HepG2 (cell line): ENCODE results near the gene TICAM2. TPM values are rescaled to one million over a fixed set of nuclear protein-coding genes. Genes with fewer than 3 reads are reported as not detected.

Experiments used
- CEBPG ChIP-seq: IDR thresholded peaks from 2 replicates; pipeline ENCODE4 v1.6.1; 2016
- CREB1 ChIP-seq, 2 experiments: fragments of 450-650 bp in 1 of 2; IDR thresholded peaks; 2 replicates each; pipeline ENCODE4 v1.6.1; 2016 to 2017; ENCODE audit warnings: control low read depth in 1 of 2, mild to moderate bottlenecking in 1 of 2, missing compliant biosample characterization in 1 of 2, missing genetic modification characterization in 1 of 2
- DPF2 ChIP-seq: sonication (generic); formaldehyde crosslinking; IDR thresholded peaks from 2 replicates; pipeline ENCODE4 v1.4.0; 2020; ENCODE audit warnings: mild to moderate bottlenecking, low read depth, missing genetic modification reagents, borderline replicate concordance
- E2F1 ChIP-seq: sonication (generic); formaldehyde crosslinking; IDR thresholded peaks from 2 replicates; pipeline ENCODE4 v1.5.0; 2020; ENCODE audit warnings: missing genetic modification reagents
- GFI1 ChIP-seq: sonication (generic); formaldehyde crosslinking; IDR thresholded peaks from 2 replicates; pipeline ENCODE4 v1.5.0; 2020; ENCODE audit warnings: missing genetic modification reagents, mild to moderate bottlenecking, borderline replicate concordance
- HCFC1 ChIP-seq: fragments of 150-350 bp; IDR thresholded peaks from 2 replicates; pipeline ENCODE4 v1.6.1; 2014; ENCODE audit warnings: low read depth, low read length
- IRF2 ChIP-seq: IDR thresholded peaks from 2 replicates; pipeline ENCODE4 v1.6.1; 2018; ENCODE audit warnings: missing genetic modification reagents, missing compliant biosample characterization
- IRF9 ChIP-seq: sonication (generic); formaldehyde crosslinking; IDR thresholded peaks from 2 replicates; pipeline ENCODE4 v1.8.0; 2022; ENCODE audit warnings: missing genetic modification reagents, mild to moderate bottlenecking, borderline replicate concordance
- JUNB ChIP-seq: sonication (generic); formaldehyde crosslinking; IDR thresholded peaks from 2 replicates; pipeline ENCODE4 v1.8.0; 2022; ENCODE audit warnings: missing genetic modification reagents, mild to moderate bottlenecking, borderline replicate concordance
- PBX3 ChIP-seq: sonication (generic); formaldehyde crosslinking; IDR thresholded peaks from 2 replicates; pipeline ENCODE4 v1.8.1; 2023; ENCODE audit warnings: missing genetic modification reagents, inconsistent platforms, borderline replicate concordance
- RXRA ChIP-seq: sonication (generic); formaldehyde crosslinking; IDR thresholded peaks from 2 replicates; pipeline ENCODE4 v1.5.1; 2020; ENCODE audit warnings: missing genetic modification reagents
- TCF7 ChIP-seq: sonication (generic); IDR thresholded peaks from 2 replicates; pipeline ENCODE4 v1.6.1; 2016; ENCODE audit warnings: antibody characterized with exemption, low read depth
- WIZ ChIP-seq: sonication (generic); formaldehyde crosslinking; IDR thresholded peaks from 2 replicates; pipeline ENCODE4 v1.5.1; 2020; ENCODE audit warnings: mild to moderate bottlenecking, missing genetic modification reagents
- ZNF263 ChIP-seq: sonication (generic); formaldehyde crosslinking; IDR thresholded peaks from 2 replicates; pipeline ENCODE4 v1.4.0; 2020; ENCODE audit warnings: missing genetic modification reagents
- ZNF337 ChIP-seq: sonication (generic); formaldehyde crosslinking; IDR thresholded peaks from 2 replicates; pipeline ENCODE4 v1.5.1; 2020; ENCODE audit warnings: missing genetic modification reagents, low read depth, mild to moderate bottlenecking, borderline replicate concordance
- ZNF496 ChIP-seq: sonication (generic); formaldehyde crosslinking; IDR thresholded peaks from 2 replicates; pipeline ENCODE4 v1.8.1; 2023; ENCODE audit warnings: mild to moderate bottlenecking, moderate library complexity, missing genetic modification reagents; ENCODE audit not compliant: insufficient replicate concordance
- polyA plus RNA-seq, 8 experiments: library from polyadenylated mRNA; depleted of rRNA in 3 of 8; stranded (reverse) in 7 of 8; unstranded in 1 of 8; fragments of >200 nt; fragmentation: Illumina TruSeq in 4 of 8; extraction: Trizol in 4 of 8; gene quantifications; 2 replicates each; pipeline versions ENCODE4 v1.2.1 to v1.2.3, GENCODE V29; 2011 to 2016; ENCODE audit warnings: low read depth in 4 of 8, missing spikeins in 1 of 8, mixed read lengths in 1 of 8; ENCODE audit not compliant: insufficient read depth in 1 of 8
- total RNA-seq, 5 experiments: library from RNA; depleted of rRNA; stranded (reverse); fragments of >200 nt; fragmentation: Illumina TruSeq; extraction: Trizol; gene quantifications; 2 replicates each; pipeline ENCODE4 v1.2.3, GENCODE V29; 2016; ENCODE audit warnings: low read depth in 1 of 5
- TF ChIP-seq, protein P1 (sequence below): sonication (generic); formaldehyde crosslinking; IDR thresholded peaks from 2 replicates; pipeline ENCODE4 v1.5.1; 2020; ENCODE audit warnings: missing genetic modification reagents, mild to moderate bottlenecking, borderline replicate concordance
- TF ChIP-seq, protein P2 (sequence below): sonication (generic); formaldehyde crosslinking; IDR thresholded peaks from 2 replicates; pipeline ENCODE4 v1.8.1; 2023; ENCODE audit warnings: mild to moderate bottlenecking, moderate library complexity, missing genetic modification reagents

The TICAM2 gene
- total and polyA plus RNA-seq, 2 of the 13 experiments (the other 11 are each of a cell fraction or from before 2014, with no cell fraction given), result 0.04 TPM; not detected in 1

DNA sequence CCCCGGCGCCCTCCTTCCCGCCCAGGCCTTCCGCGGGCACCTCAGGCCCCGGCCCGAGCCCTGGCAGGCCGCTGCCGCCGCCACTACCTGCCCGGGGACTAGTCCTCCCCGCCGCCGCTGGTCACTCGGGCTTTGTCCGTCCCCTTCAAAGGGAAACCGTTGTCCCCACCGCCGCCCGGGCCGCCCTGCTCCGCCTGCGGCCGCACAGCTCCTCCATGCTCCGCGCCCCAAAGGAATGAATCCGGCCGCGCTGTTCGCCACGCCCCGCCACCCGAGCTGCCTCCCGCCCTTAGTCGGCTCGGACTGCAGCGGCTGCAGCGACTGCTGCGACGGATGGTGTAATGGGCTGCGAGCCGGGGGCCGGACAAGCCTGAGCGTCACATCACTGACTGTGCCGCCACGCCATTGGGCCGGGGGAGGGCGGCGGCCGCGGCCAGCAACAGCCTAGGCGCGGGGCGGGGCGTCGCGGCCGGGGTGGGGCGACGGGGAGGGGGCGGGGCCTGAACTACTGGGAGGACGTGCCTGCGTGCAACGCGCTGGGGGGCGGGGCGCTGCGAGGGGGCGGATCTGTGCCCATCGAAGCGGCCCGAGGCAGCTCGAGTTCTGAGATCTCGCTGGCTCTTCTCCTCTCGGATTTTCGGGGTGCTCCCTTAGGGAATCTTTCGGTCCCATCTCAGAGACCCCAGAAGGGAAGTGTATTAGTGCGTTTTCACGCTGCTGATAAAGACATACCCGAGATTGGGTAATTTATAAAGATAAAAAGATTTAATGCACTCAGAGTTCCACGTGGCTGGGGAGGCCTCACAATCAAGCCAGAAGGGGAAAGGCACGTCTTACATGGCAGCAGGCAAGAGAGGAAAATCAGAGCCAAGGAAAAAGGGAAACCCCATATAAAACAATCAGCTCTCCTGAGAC, 57.6 kb downstream of the TICAM2 start, which contains the start of gene FEM1C (continued):
- TF ChIP-seq JUNB (CRISPR knock-in tag), result no peak
- TF ChIP-seq IRF9 (CRISPR knock-in tag), result peak; percentile 85; the same call in 1 of the 2 replicates
- TF ChIP-seq E2F1 (CRISPR knock-in tag), result no peak
- TF ChIP-seq WIZ (CRISPR knock-in tag), result peak; percentile 68; the same call in 1 of the 2 replicates
- peak; percentile 75 for TF ChIP-seq IRF2 (CRISPR knock-in tag)
- peak; percentile 51 for TF ChIP-seq CREB1 (IDR thresholded peaks at IDR 0.05)
- TF ChIP-seq CREB1 (CRISPR knock-in tag; IDR thresholded peaks at IDR 0.05), result 0 out of 2 replicates have a peak, but pooled peaks have one; percentile 24
- peak; percentile 85 for TF ChIP-seq CEBPG (CRISPR knock-in tag)
- no peak for TF ChIP-seq DPF2
- TF ChIP-seq ZNF496, result no peak
- TF ChIP-seq HCFC1, result no peak
- TF ChIP-seq GFI1 (CRISPR knock-in tag), result peak; percentile 25; the same call in 1 of the 2 replicates
- TF ChIP-seq PBX3 (CRISPR knock-in tag), result no peak
- TF ChIP-seq ZNF263 (CRISPR knock-in tag), result peak; percentile 84
- 0 out of 2 replicates have a peak, but pooled peaks have one; percentile 55 for TF ChIP-seq ZNF337
- TF ChIP-seq TCF7, result no peak
- TF ChIP-seq, protein P1, sequence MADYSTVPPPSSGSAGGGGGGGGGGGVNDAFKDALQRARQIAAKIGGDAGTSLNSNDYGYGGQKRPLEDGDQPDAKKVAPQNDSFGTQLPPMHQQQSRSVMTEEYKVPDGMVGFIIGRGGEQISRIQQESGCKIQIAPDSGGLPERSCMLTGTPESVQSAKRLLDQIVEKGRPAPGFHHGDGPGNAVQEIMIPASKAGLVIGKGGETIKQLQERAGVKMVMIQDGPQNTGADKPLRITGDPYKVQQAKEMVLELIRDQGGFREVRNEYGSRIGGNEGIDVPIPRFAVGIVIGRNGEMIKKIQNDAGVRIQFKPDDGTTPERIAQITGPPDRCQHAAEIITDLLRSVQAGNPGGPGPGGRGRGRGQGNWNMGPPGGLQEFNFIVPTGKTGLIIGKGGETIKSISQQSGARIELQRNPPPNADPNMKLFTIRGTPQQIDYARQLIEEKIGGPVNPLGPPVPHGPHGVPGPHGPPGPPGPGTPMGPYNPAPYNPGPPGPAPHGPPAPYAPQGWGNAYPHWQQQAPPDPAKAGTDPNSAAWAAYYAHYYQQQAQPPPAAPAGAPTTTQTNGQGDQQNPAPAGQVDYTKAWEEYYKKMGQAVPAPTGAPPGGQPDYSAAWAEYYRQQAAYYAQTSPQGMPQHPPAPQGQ, result no peak
- TF ChIP-seq, protein P2, sequence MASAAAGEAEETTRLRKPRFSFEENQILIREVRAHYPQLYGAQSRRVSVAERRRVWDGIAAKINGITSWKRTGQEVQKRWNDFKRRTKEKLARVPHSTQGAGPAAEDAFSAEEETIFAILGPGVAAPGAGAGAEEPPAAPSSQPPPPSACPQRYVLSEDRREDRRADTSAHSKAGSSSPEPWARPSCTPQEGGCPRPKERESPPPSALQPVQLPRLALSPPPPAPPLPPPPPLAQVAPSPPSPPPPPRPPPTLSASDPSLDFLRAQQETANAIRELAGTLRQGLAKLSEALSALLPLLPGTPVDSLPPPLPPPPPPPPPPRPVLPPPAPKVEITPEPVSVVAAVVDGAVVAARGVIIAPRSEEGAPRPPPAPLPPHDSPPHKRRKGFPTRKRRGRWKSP (CRISPR knock-in tag), result peak; percentile 67; the same call in 1 of the 2 replicates
- peak; percentile 48; the same call in 1 of the 2 replicates for TF ChIP-seq RXRA (CRISPR knock-in tag)
